ENCODE measurements around the gene DCANP1. TPM values are rescaled to one million over a fixed set of nuclear protein-coding genes. Genes with fewer than 3 reads are reported as not detected.

DCANP1 gene
- total and polyA plus RNA-seq, 9 of the 15 experiments (the other 6 are each of a cell fraction or from before 2014, with no cell fraction given): not detected

GRCh38 chr5:135462304-135462703 lies 15.2 kb upstream of the DCANP1 start (continued):
- TF ChIP-seq CHD1 (IDR thresholded peaks at IDR 0.05; ENCODE audit: low read length) (no peak), MEIS2 (IDR thresholded peaks at IDR 0.05; ENCODE audit: partially characterized antibody) (no peak), ZNF766 (CRISPR knock-in tag; conservative IDR thresholded peaks at IDR 0.05) (no peak), TARDBP (IDR thresholded peaks at IDR 0.05) (no peak), ZNF184 (CRISPR knock-in tag; IDR thresholded peaks at IDR 0.05) (no peak), ZNF444 (CRISPR knock-in tag; IDR thresholded peaks at IDR 0.05) (no peak), U2AF2 (optimal IDR thresholded peaks at IDR 0.05; ENCODE audit: low read depth, low read length) (no peak), RB1 (IDR thresholded peaks at IDR 0.05; ENCODE audit: low read depth) (0 out of 2 replicates have a peak, but pooled peaks have one; percentile 57), ZBTB1 (CRISPR knock-in tag; IDR thresholded peaks at IDR 0.05; ENCODE audit: borderline replicate concordance, low read depth) (no peak), TCF7L2 (IDR thresholded peaks at IDR 0.05; ENCODE audit: low read depth, low read length) (no peak), ZNF347 (CRISPR knock-in tag; IDR thresholded peaks at IDR 0.05; ENCODE audit: low read depth) (no peak), MIER1 (IDR thresholded peaks at IDR 0.05; ENCODE audit: low read depth) (no peak), TAF1 (IDR thresholded peaks at IDR 0.05; ENCODE audit: control insufficient read depth, extremely low read depth, insufficient read depth, low read length, severe bottlenecking) (no peak), ZBTB40 (IDR thresholded peaks at IDR 0.05) (no peak), ZBTB40 (CRISPR knock-in tag; IDR thresholded peaks at IDR 0.05) (no peak), ZNF436 (CRISPR knock-in tag; IDR thresholded peaks at IDR 0.05) (no peak), ZNF140 (CRISPR knock-in tag; IDR thresholded peaks at IDR 0.05) (no peak), CBFB (CRISPR knock-in tag; IDR thresholded peaks at IDR 0.05) (no peak), TAF9B (IDR thresholded peaks at IDR 0.05; ENCODE audit: partially characterized antibody) (no peak), E2F8 (IDR thresholded peaks at IDR 0.05; ENCODE audit: low read depth, partially characterized antibody) (no peak)
